ENCODE data around the gene ZNF146.
"Not testable (repeated sequence)": the region's sequence is repeated elsewhere in the genome, so short reads cannot be mapped to it uniquely, and the experiment has no call there.

Gene ZNF146

DNA sequence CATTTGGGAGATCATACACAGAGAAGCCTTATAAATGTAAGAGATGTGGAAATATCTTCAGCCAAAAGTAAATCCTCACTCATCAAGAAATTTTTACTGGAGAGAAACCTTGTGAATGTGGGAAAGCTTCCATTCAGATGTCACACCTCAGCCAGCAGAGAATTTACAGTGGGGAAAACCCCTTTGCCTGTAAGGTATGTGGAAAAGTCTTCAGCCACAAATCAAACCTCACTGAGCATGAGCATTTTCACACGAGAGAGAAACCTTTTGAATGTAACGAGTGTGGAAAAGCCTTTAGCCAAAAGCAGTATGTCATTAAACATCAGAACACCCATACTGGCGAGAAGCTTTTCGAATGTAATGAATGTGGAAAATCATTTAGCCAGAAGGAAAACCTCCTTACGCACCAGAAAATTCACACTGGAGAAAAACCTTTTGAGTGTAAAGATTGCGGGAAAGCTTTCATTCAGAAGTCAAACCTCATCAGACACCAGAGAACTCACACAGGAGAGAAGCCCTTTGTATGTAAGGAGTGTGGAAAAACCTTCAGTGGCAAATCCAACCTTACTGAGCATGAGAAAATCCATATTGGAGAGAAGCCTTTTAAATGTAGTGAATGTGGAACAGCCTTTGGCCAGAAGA, 21.5 kb downstream of the ZNF146 start:
- no peak for DNase-seq

GRCh38 chr19:36236946-36237310, 22.0 kb downstream of the ZNF146 start:
- no peak for DNase-seq

GRCh38 chr19:36244066-36244465, 29.2 kb downstream of the ZNF146 start:
- DNase-seq, result no peak

- DNase-seq, result no peak
These were observed 30.5 kb downstream of the ZNF146 start for GRCh38 chr19:36245210-36246005.

- no peak for DNase-seq
These were observed 31.1 kb downstream of the ZNF146 start for GRCh38 chr19:36246006-36246481.

GRCh38 chr19:36252047-36252446, 37.1 kb downstream of the ZNF146 start:
- no peak for DNase-seq

DNA sequence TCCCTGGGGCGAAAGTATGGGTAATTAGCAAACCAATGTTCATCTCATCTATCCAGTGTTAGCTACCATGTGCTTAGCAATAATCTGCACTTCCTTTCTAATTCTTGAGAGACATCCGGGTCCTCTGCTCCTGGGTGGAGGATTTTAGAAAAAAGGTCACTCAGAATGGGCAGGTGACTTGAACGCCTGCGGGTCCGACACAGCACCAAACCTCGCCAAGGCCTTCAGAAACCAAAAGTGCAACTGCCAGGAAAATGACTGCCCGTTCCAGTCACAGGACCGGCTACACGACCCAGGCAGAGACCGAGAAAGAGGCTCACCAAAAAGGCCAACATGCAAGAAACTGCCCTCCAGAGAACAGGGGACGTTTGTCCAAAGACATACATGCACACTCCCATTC, 39.9 kb downstream of the ZNF146 start:
- DNase-seq, result no peak

GRCh38 chr19:36255316-36255715, 40.4 kb downstream of the ZNF146 start:
- no peak for DNase-seq

DNA sequence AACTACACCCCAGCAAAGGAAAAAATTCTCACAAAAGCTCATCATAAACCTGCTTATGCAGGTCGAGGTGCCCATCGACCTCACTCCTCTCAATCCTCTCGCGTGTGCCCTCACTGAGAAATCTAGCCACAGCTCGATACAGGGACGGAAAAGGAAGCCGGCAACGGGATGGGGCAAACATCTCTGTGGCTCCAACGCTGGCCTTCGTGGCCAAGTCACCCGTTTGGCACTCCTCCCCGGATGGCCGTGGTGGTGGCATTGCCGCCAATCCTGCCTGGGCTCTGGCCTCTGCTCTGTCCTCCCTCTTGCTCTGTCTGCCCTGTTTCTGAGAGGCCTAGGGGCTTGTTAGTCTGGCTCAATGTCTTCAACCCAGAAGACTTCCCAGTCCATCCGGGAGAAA, 41.2 kb downstream of the ZNF146 start:
- DNase-seq, result no peak

GRCh38 chr19:36256853-36257519, 42.1 kb downstream of the ZNF146 start:
- DNase-seq, result no peak

GRCh38 chr19:36257520-36257876, 42.6 kb downstream of the ZNF146 start:
- no peak for DNase-seq

GRCh38 chr19:36258028-36258875, 43.3 kb downstream of the ZNF146 start:
- no peak for DNase-seq

GRCh38 chr19:36259211-36259610, 44.3 kb downstream of the ZNF146 start:
- no peak for DNase-seq

DNA sequence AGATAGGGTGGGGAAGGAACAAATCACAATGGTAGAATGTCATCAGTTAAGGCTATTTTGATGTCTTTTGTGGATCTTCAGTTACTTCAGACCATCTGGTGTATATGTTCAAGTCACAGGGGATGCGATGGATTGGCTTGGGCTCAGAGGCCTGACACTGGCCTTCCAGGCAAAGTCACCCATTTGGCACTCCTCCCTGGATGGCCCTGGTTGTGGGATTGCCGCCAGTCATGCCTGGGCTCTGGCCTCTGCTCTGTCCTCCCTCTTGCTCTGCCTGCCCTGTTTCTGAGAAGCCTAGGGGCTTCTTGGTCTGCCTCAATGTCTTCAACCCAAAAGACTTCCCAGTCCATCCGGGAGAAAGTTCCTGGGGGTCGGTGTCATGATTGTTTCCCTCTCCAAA, 50.2 kb downstream of the ZNF146 start:
- DNase-seq, result no peak

- DNase-seq, result no peak
These were observed 51.0 kb downstream of the ZNF146 start for GRCh38 chr19:36265856-36266374.

GRCh38 chr19:36266375-36266961, 51.6 kb downstream of the ZNF146 start:
- DNase-seq, result no peak

DNA sequence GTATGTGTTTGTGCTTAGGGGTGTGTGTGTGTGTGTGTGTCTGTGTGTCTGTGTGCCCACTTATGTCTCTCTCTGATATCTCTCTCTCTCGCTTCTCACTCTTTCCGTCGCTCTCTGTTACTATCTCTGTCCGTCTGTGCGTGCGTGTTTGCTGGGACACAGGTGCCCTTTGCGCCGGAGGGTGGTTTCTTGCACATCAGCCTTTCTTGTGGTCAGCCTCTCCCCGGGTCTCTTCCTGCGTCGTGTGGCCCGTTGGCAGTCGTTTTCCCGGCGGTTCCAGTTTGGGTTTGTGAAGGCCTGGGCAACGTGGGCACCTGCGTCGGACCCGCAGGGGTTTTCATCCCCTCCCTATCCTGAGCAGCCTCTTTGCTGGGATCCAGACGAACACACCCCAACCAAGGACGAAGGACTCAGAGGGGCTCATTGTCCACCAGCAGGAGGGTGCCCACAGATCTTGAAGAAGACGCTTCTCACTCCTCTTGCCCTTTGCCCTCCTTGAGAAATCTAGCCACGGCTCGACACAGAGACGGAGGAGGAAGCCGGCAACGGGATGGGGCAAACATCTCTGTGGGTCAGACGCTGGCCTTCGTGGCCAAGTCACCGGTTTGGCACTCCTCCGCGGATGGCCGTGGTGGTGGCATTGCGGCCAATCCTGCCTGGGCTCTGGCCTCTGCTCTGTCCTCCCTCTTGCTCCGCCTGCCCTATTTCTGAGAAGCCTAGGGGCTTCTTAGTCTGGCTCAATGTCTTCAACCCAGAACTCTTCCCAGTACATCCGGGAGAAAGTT, 52.3 kb downstream of the ZNF146 start:
- DNase-seq, result no peak

GRCh38 chr19:36268081-36268480, 53.2 kb downstream of the ZNF146 start:
- DNase-seq, result not testable (repeated sequence)

GRCh38 chr19:36268591-36268990, 53.7 kb downstream of the ZNF146 start:
- DNase-seq, result not testable (repeated sequence)

DNA sequence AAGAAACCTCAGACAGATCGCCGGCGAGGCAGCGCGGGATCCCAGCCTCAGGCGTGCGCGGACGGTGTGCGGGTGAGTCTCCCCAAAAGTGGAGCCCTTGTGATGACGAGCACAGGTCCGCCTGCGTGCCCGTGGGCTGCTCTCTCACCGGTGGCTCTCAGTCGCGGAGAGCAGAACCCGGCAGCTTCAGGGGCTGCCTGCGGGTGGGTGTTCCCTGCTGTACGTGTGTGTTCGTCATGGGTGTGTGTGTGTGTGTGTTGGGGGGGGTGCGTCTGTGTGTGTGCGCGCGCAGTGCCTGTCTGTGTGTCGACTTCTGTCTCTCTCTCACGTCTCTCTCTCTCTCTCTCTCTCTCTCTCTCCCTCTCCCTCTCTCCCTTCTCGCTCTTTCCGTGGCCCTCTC, 54.4 kb downstream of the ZNF146 start:
- not testable (repeated sequence) for DNase-seq

All from NCI-H1105 treated with DMSO at 0.1 percent for 48 hours (cell line).